Astrocyte of the hippocampus (primary cell): Measurements from ENCODE around the gene C5AR2.
A peak's percentile ranks its signal among the peaks of the same experiment; 100 is the strongest.
"Not testable (repeated sequence)": the region's sequence is repeated elsewhere in the genome, so short reads cannot be mapped to it uniquely, and the experiment has no call there.

Experiments
- DNase-seq: peaks from one replicate; pipeline ENCODE4 v3.0.0; 2011; ENCODE audit warnings: low read depth, low spot score

Gene C5AR2

GRCh38 chr19:47384533-47384932, 52.6 kb downstream of the C5AR2 start:
- DNase-seq, result not testable (repeated sequence)

DNA sequence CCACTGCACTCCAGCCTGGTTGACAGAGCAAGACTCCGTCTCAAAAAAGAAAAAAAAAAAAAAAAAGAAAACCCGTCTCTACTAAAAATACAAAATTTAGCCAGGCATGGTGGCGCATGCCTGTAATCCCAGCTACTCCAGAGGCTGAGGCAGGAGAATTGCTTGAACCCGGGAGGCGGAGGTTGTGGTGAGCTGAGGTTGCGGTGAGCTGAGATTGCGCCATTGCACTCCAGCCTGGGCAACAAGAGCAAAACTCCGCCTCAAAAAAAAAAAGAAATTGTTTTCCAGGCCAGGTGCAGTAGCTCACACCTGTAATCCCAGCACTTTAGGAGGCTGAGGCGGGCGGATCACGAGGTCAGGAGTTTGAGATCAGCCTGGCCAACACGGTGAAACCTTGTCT, 54.6 kb downstream of the C5AR2 start:
- not testable (repeated sequence) for DNase-seq

GRCh38 chr19:47387623-47388022, 55.6 kb downstream of the C5AR2 start:
- not testable (repeated sequence) for DNase-seq

GRCh38 chr19:47388721-47389120, 56.7 kb downstream of the C5AR2 start:
- DNase-seq, result not testable (repeated sequence)

DNA sequence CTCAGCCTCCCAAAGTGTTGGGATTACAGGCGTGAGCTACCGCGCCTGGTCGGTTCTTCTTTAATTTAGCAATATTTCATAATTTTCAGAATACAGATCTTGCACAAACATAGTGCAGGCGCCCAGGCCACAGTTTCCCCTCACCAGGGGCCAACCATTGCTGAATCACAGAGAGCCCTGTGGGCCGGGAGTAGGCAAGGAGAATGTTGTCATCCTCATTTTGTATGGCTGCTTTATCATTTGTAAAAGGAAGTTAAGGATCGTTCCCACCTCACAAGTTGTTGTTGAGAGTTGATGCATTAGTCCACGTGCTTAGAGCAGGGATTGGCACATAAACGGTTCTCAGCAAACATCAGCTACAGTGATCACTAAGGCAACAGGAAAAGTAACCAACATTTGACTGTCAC, 57.2 kb downstream of the C5AR2 start:
- no peak for DNase-seq

- peak; percentile 71 for DNase-seq
These were observed 58.8 kb downstream of the C5AR2 start for GRCh38 chr19:47390533-47391488.

GRCh38 chr19:47391510-47392223, 59.7 kb downstream of the C5AR2 start:
- peak; percentile 82 for DNase-seq
